Measurements from ENCODE around the gene ATP6V0A4.

ATP6V0A4 gene

DNA sequence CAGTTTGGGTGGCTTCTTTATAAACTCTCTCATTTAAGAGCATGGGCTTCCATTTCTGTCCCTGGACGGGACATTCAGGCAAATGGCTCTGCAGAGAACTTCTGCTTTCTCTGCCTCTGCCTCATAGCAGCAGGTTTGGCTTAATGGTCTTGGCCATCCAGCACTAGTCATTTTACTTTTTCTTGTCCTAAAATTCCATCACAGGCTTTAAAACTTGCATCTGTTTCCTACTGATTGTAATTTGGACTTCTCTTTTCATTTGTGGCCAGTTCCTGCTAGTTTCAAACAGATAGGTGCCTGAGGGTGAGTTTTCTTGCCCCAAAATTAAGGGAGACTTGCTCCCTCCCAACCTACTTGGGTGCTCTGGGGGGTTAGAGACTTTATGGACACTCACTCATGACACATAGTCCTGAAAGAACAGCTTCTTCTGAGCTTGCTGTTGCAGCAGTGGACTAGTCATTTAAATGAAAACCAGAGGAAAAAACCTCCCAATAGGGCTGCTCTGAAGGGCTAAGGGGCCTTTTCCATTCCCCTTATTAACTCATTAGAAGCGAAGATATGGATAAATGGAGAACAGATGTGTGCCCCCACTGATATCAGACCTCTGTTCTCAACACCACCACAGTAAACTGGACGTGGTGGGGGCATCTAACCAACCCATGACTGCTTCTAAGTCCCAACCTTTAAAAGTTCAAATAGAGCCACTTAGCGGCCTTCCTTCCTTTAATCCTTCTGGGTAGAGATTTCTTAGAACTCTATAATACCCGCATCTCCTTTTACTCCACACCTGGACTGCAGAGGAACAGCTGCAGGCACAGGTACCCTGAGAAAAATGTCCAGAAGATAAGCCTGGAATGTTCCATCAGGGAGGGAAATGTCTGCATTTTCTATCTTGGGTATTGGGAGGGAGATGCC is 135.7 kb downstream of the ATP6V0A4 start:
- TF ChIP-seq EZH2 (IDR thresholded peaks at IDR 0.05; ENCODE audit: borderline replicate concordance, low read length), result no peak
- TF ChIP-seq, protein P1, sequence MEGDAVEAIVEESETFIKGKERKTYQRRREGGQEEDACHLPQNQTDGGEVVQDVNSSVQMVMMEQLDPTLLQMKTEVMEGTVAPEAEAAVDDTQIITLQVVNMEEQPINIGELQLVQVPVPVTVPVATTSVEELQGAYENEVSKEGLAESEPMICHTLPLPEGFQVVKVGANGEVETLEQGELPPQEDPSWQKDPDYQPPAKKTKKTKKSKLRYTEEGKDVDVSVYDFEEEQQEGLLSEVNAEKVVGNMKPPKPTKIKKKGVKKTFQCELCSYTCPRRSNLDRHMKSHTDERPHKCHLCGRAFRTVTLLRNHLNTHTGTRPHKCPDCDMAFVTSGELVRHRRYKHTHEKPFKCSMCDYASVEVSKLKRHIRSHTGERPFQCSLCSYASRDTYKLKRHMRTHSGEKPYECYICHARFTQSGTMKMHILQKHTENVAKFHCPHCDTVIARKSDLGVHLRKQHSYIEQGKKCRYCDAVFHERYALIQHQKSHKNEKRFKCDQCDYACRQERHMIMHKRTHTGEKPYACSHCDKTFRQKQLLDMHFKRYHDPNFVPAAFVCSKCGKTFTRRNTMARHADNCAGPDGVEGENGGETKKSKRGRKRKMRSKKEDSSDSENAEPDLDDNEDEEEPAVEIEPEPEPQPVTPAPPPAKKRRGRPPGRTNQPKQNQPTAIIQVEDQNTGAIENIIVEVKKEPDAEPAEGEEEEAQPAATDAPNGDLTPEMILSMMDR (IDR thresholded peaks at IDR 0.05; ENCODE audit: low read length), result no peak
- no peaks in the 10 kb centered on the region for H3K9me2 ChIP-seq (ENCODE audit: low read depth, low read length)
- H3K27me3 ChIP-seq (ENCODE audit: insufficient read depth, low read length), result no peaks in the 10 kb centered on the region
- H2AFZ ChIP-seq (ENCODE audit: low read length), result no peak overlapping the region
- no peaks in the 10 kb centered on the region for H3K36me3 ChIP-seq (ENCODE audit: insufficient read depth, low read length)
- H3F3A ChIP-seq (ENCODE audit: insufficient read depth, low read length), result no peaks in the 10 kb centered on the region
- H3K4me2 ChIP-seq (ENCODE audit: low read length), result no peak overlapping the region
- H3K4me3 ChIP-seq (ENCODE audit: low read depth, low read length, poor library complexity, severe bottlenecking), result no peak overlapping the region
- H3K9me3 ChIP-seq (ENCODE audit: low read length), result no peaks in the 10 kb centered on the region
- no peaks in the 10 kb centered on the region for H3K79me2 ChIP-seq (ENCODE audit: insufficient read depth, low read length)
- H3K4me1 ChIP-seq (ENCODE audit: insufficient read depth, low read length, severe bottlenecking), result no peaks in the 10 kb centered on the region
- no peaks in the 10 kb centered on the region for H4K20me1 ChIP-seq (ENCODE audit: insufficient read depth, low read length)
- H3K27ac ChIP-seq (ENCODE audit: low read depth, low read length, poor library complexity, severe bottlenecking), result no peak overlapping the region
- no peak overlapping the region for H3K9ac ChIP-seq (ENCODE audit: low read length)

DNA sequence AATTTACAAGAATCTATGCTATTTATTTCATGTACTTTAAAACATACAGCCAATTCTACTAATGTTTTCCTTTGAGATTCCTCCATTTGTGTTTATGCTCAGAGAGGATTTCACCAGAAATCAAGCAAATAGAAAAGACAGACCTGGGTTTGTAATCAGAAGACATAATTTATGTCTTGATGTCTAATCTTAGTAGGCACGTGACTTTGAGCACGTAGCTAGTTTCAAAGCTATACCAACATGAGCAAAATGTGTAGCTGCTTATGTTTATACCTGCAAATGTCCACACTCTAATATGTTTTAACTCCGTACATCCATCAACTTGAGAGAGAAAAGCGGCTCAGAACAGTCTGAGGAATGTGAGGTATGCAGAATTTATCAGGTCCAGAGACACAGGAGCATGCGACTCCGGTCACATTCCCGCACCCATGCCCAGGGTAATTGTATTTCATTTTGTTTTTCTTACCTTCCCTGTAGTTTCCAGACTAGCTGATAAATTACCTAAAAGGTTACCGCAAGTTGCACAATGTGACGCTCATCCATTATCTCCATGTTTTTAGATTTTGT is 136.8 kb downstream of the ATP6V0A4 start:
- no peaks in the 10 kb centered on the region for H3K4me1 ChIP-seq (ENCODE audit: insufficient read depth, low read length, severe bottlenecking)
- H3F3A ChIP-seq (ENCODE audit: insufficient read depth, low read length), result no peaks in the 10 kb centered on the region
- no peaks in the 10 kb centered on the region for H3K27me3 ChIP-seq (ENCODE audit: insufficient read depth, low read length)
- no peak overlapping the region for H3K9ac ChIP-seq (ENCODE audit: low read length)
- H3K9me3 ChIP-seq (ENCODE audit: low read length), result no peaks in the 10 kb centered on the region
- no peaks in the 10 kb centered on the region for H3K36me3 ChIP-seq (ENCODE audit: insufficient read depth, low read length)
- no peak overlapping the region for H3K4me3 ChIP-seq (ENCODE audit: low read depth, low read length, poor library complexity, severe bottlenecking)
- no peaks in the 10 kb centered on the region for H3K79me2 ChIP-seq (ENCODE audit: insufficient read depth, low read length)
- no peak for TF ChIP-seq EZH2 (IDR thresholded peaks at IDR 0.05; ENCODE audit: borderline replicate concordance, low read length)
- TF ChIP-seq, protein P1 (IDR thresholded peaks at IDR 0.05; ENCODE audit: low read length), result no peak
- H3K9me2 ChIP-seq (ENCODE audit: low read depth, low read length), result no peaks in the 10 kb centered on the region
- no peaks in the 10 kb centered on the region for H4K20me1 ChIP-seq (ENCODE audit: insufficient read depth, low read length)
- no peak overlapping the region for H3K27ac ChIP-seq (ENCODE audit: low read depth, low read length, poor library complexity, severe bottlenecking)
- no peak overlapping the region for H3K4me2 ChIP-seq (ENCODE audit: low read length)
- no peak overlapping the region for H2AFZ ChIP-seq (ENCODE audit: low read length)

DNA sequence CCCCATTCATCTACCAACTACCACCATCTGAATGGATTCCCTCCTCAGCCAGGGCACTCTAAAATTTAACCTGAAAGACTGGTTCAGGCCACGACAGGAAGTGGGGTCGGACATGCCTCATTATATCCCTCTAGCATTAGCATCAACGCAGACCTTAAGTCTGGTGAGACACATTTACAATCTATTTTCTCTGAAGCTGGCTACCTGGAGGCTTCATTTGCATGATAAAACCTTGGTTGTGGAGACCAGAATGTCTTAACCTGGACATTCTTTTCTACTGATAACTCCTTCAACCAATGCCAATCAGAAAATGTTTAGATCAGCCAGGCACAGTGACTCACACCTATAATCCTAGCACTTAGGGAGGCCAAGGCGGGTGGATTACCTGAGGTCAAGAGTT is 139.1 kb downstream of the ATP6V0A4 start:
- no peaks in the 10 kb centered on the region for H3K79me2 ChIP-seq (ENCODE audit: insufficient read depth, low read length)
- H4K20me1 ChIP-seq (ENCODE audit: insufficient read depth, low read length), result no peaks in the 10 kb centered on the region
- H3K9me2 ChIP-seq (ENCODE audit: low read depth, low read length), result no peaks in the 10 kb centered on the region
- H3F3A ChIP-seq (ENCODE audit: insufficient read depth, low read length), result no peaks in the 10 kb centered on the region
- H2AFZ ChIP-seq (ENCODE audit: low read length), result no peak overlapping the region
- no peaks in the 10 kb centered on the region for H3K4me1 ChIP-seq (ENCODE audit: insufficient read depth, low read length, severe bottlenecking)
- no peak overlapping the region for H3K4me3 ChIP-seq (ENCODE audit: low read depth, low read length, poor library complexity, severe bottlenecking)
- H3K9ac ChIP-seq (ENCODE audit: low read length), result no peak overlapping the region
- no peak overlapping the region for H3K4me2 ChIP-seq (ENCODE audit: low read length)
- H3K27me3 ChIP-seq (ENCODE audit: insufficient read depth, low read length), result no peaks in the 10 kb centered on the region
- no peaks in the 10 kb centered on the region for H3K9me3 ChIP-seq (ENCODE audit: low read length)
- no peaks in the 10 kb centered on the region for H3K36me3 ChIP-seq (ENCODE audit: insufficient read depth, low read length)
- no peak overlapping the region for H3K27ac ChIP-seq (ENCODE audit: low read depth, low read length, poor library complexity, severe bottlenecking)
- TF ChIP-seq, protein P1 (IDR thresholded peaks at IDR 0.05; ENCODE audit: low read length), result no peak
- TF ChIP-seq EZH2 (IDR thresholded peaks at IDR 0.05; ENCODE audit: borderline replicate concordance, low read length), result no peak
